Activated T-cell treated with anti-CD3 and anti-CD28 coated beads for 48 hours (primary cell): ENCODE measurements around the gene CDH22.

Experiments used
- DNase-seq: peaks from one replicate; pipeline ENCODE4 v3.0.0-alpha.2; 2020; ENCODE audit warnings: low read depth

CDH22 gene, protein sequence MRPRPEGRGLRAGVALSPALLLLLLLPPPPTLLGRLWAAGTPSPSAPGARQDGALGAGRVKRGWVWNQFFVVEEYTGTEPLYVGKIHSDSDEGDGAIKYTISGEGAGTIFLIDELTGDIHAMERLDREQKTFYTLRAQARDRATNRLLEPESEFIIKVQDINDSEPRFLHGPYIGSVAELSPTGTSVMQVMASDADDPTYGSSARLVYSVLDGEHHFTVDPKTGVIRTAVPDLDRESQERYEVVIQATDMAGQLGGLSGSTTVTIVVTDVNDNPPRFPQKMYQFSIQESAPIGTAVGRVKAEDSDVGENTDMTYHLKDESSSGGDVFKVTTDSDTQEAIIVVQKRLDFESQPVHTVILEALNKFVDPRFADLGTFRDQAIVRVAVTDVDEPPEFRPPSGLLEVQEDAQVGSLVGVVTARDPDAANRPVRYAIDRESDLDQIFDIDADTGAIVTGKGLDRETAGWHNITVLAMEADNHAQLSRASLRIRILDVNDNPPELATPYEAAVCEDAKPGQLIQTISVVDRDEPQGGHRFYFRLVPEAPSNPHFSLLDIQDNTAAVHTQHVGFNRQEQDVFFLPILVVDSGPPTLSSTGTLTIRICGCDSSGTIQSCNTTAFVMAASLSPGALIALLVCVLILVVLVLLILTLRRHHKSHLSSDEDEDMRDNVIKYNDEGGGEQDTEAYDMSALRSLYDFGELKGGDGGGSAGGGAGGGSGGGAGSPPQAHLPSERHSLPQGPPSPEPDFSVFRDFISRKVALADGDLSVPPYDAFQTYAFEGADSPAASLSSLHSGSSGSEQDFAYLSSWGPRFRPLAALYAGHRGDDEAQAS

GRCh38 chr20:46308258-46309157 lies at the start of gene CDH22:
Gene CDH22, minus strand, starts transcription at chr20:46308498. Its CDS starts 57,204 bp downstream, at chr20:46251294.
- peak; percentile 35 for DNase-seq

GRCh38 chr20:46357030-46357514 lies 48.8 kb upstream of the CDH22 start:
- no peak for DNase-seq

DNA sequence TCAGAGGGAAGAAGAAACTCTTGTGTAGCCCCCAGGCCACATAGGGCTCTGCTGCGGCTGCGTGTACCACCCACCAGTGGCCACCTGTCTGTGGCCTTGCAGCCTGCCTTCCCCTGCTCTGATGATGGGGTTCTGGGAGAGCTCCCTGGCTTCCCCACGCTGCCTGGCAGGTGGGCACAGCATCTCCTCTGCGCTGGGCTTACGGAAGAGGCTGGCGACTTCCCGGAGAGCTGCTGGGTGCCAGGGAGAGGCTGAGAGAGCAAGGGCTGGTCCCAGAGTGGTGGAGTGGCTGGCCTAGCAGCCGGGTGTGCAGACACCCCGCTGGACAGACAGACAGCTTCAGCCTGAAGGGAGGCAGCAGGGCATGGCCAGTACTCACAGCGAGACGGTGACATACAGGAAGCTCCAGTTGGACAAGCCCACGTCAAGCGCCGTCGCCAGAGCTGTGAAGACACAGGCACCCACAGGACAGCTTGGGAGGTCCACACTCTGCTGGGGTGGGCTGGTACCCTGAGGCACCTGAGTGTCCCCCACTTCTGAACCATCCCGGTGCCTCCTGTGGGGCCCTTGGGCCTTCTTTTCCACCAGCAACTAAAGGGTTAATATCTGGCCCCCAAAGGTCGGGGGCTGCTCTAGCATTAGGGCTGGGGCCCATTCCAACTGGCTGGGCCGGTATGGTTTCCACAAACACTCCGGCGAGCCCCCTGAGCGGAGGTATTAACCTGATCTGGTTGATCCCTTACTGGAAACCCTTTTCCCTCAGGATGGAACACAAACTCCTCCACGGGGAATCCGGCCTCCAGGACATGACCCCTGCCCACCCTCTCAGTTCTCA lies 48.1 kb upstream of the CDH22 start:
- no peak for DNase-seq

DNA sequence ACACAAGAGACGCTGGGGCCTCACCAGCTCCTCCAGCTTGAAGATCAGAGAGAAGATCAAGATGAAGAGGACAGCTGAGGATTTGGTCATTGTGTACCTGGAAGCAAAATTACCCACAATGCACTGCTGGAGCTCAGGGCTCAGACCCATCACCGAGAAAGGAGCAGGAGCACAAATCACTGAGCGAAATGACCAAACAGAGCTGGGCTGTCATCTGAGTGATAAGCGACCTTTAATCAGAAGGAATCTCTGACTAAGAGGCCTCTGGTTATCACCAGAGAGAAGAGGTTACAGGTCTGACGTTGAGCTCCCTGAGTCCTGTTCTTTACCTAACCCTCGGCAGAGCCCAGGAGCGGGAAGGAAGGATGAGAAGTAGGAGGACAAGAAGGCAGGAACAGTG lies 47.5 kb upstream of the CDH22 start:
- no peak for DNase-seq

- DNase-seq: no peak
These were observed 46.8 kb upstream of the CDH22 start for GRCh38 chr20:46354920-46355654.

DNA sequence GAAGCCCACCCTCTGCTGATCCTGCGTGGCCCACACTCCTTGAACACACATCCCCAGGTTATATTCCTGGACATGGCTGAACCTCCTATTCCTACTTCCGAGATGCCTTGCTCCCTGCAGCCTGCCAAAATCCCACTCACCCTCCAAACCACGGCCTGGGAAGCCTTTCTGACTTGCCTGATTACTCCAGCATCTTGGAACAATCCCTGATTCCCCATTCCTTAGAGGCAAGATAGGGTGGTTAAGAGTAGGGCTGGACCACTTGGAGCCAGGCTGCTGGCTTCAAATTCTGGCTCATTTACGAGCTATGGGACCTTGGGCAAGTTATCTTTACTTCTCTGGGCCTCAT lies 45.9 kb upstream of the CDH22 start:
- DNase-seq: no peak

GRCh38 chr20:46353500-46354206 lies 45.4 kb upstream of the CDH22 start:
- DNase-seq: no peak

DNA sequence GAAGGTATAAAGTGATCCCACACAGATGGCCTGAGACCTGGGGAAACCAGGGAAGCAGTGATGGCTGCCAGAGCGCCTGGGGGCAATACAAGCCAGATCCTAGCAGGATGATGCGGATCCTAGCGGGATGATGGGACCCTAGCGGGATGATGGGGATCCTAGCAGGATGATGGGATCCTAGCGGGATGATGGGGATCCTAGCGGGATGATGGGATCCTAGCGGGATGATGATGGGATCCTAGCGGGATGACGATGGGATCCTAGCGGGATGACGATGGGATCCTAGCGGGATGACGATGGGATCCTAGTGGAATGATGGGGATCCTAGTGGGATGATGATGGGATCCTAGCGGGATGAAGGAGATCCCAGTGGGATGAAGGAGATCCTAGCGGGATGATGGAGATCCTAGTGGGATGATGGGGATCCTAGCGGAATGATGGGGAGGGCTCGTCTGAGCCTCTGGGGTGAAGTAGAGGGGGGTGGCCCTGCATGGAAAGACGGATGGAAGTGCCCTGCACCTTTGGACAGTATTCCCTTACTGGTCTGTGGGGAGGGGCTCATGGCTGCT lies 44.2 kb upstream of the CDH22 start:
- DNase-seq: no peak

GRCh38 chr20:46351357-46352058 lies 43.2 kb upstream of the CDH22 start:
- no peak for DNase-seq

DNA sequence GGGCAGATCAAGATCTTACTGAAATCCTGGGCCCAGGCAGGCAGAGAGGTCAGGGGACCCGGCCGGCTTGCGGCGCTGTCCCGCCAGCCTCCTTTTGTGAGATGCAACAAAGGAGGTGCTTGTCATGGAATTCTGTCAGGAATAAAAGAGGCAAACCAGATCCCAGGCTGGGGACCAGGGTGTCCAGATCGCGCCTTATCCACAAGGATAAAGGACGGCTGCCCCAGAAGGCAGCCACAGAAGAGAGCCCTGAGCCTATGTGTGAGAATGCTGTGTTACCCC lies 42.6 kb upstream of the CDH22 start:
- no peak for DNase-seq

DNA sequence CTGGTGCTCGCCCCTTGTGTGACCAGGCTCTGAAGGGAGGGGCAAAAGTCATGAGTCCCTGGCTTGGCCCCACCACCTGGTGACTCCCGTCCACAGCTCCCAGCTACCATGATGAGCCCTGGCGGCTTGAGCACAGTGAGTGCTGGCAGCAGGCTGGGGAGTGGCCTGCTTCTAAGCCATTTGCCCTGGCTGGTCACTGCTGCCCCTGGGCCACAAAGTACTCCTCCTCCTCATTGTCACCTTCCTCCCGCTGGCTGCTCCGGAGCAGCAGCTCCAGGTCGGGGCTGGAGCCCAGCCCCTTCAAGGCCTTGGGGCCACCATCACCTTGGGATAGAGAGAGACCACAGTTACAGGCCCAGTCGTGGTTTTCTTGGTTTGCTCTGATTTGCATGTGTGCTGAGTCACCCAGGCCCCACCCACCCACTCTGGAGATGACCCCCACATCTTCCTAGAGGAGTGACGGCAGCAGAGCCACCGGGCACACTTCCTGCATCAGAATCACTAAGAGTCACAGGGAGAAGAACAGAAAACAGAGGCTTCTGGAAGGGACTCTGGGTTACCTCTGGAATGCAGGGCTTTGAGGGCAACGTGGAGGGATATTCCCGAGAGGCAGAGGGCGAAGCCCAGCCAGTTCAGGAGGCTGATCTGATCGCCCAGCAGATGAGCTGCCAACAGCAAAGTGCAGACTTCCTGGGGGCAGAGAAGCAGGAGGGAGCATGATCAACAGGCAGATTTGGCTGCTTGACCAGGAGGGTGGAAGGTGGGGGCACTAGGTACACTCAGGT lies 42.1 kb upstream of the CDH22 start:
- peak; percentile 14 for DNase-seq

DNA sequence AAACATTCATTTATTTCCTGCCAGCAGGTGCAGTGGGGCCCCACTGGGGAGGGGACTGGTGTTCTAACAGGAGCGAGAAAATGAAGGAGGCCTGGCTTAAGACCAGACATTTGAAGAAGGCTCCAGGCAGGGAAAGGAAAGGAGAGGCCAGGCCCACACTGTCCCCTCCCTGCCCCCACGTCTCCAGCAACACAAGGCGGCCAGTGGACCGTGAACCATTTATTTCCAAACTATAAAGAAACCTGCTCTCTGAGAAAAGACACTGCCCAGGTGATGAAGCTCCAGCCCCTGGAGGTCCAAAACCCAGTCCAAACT lies 41.4 kb upstream of the CDH22 start:
- DNase-seq: no peak

GRCh38 chr20:46349035-46349741 lies 40.9 kb upstream of the CDH22 start:
- peak; percentile 41 for DNase-seq

- DNase-seq: no peak
These were observed 39.8 kb upstream of the CDH22 start for GRCh38 chr20:46347841-46348803.

GRCh38 chr20:46346770-46347169 lies 38.5 kb upstream of the CDH22 start:
- no peak for DNase-seq

- no peak for DNase-seq
These were observed 36.3 kb upstream of the CDH22 start for GRCh38 chr20:46344488-46345162.
